ENCODE measurements around the gene PAFAH1B2. TPM values are rescaled to one million over a fixed set of nuclear protein-coding genes. Genes with fewer than 3 reads are reported as not detected.

The PAFAH1B2 gene
- total and polyA plus RNA-seq, 2 donors (not counting 3 experiments of a cell fraction or from before 2014, with no cell fraction given), result 34.2 to 128 TPM

GRCh38 chr11:117107701-117108590, 36.1 kb upstream of the PAFAH1B2 start:
- dilution Hi-C loops (cut with MboI; ENCODE audit: extremely low pct_ligation_motif_present, low sequenced_read_pairs) (no loop called here), intact Hi-C loops (cut with micrococcal nuclease) (loop anchor here (2.0 kb wide), 1 partner anchor 119 kb away; no protein-coding TSS in a partner anchor)
- Histone ChIP-seq H3K9me3 (replicated peaks; ENCODE audit: control insufficient read depth, insufficient read depth, low read length) (no peaks in the 10 kb centered on the region), H3K36me3 (ENCODE audit: control insufficient read depth in 2 of 2, extremely low read depth in 1 of 2, insufficient read depth in 2 of 2, low read length in 2 of 2) (no peaks in the 10 kb centered on the region), H3K4me1 (ENCODE audit: control insufficient read depth, extremely low read depth, insufficient read depth, low read length) (no peaks in the 10 kb centered on the region), H3K27ac (ENCODE audit: insufficient read depth, low read depth, low read length) (no peak overlapping the region), H3K9ac (replicated peaks; ENCODE audit: extremely low read depth, insufficient read depth, low read length) (no peak overlapping the region), H3K9me1 (replicated peaks; ENCODE audit: control insufficient read depth, extremely low read depth, insufficient read depth, low read length) (no peaks in the 10 kb centered on the region), H3K4me2 (ENCODE audit: insufficient read depth, low read length) (no peak overlapping the region), H3K27me3 (ENCODE audit: control insufficient read depth in 2 of 2, insufficient read depth in 2 of 2, low read length in 2 of 2) (no peaks in the 10 kb centered on the region), H3K79me2 (ENCODE audit: control insufficient read depth, insufficient read depth, low read length) (no peaks in the 10 kb centered on the region), H4K20me1 (replicated peaks; ENCODE audit: control insufficient read depth, extremely low read depth, insufficient read depth, low read length) (no peaks in the 10 kb centered on the region), H2AFZ (ENCODE audit: low read depth, low read length) (no peak overlapping the region), H3K4me3 (replicated peaks in 1 of 3; ENCODE audit: insufficient read depth in 1 of 3, low read depth in 1 of 3, low read length in 3 of 3) (no peak overlapping the region)
- BruUV-seq (replicated peaks), result no TSS peak
- FAIRE-seq, result no peak
- CTCF ChIA-PET, result interaction anchor here (2.0 to 8.5 kb wide), 3 partner anchors 10 to 319 kb away, joined by 4 to 210 read pairs (median 22); partner anchors contain the start of genes APOA5, SIK3 and ZPR1
- POLR2A ChIA-PET, result no interaction called here
- TF ChIP-seq EZH2 (IDR thresholded peaks at IDR 0.05; ENCODE audit: borderline replicate concordance, low read depth, low read length, severe bottlenecking) (no peak), POLR2A (IDR thresholded peaks at IDR 0.05; ENCODE audit: low read depth, low read length) (no peak), CTCF (IDR thresholded peaks at IDR 0.05; ENCODE audit: extremely low read depth in 1 of 2, insufficient read depth in 1 of 2, low read depth in 1 of 2, low read length in 2 of 2) (no peak), GATA2 (IDR thresholded peaks at IDR 0.05; ENCODE audit: insufficient read depth, insufficient read length, low read depth, low read length) (no peak), MYC (IDR thresholded peaks at IDR 0.05; ENCODE audit: low read depth, low read length) (no peak), FOS (IDR thresholded peaks at IDR 0.05; ENCODE audit: borderline replicate concordance, insufficient read depth, low read length) (no peak), JUN (IDR thresholded peaks at IDR 0.05; ENCODE audit: borderline replicate concordance, insufficient read depth, insufficient read length, low read depth) (no peak), POLR2AphosphoS5 (IDR thresholded peaks at IDR 0.05; ENCODE audit: insufficient read depth, low read depth, low read length) (no peak)
- TF ChIP-seq, protein P1, sequence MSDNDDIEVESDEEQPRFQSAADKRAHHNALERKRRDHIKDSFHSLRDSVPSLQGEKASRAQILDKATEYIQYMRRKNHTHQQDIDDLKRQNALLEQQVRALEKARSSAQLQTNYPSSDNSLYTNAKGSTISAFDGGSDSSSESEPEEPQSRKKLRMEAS (IDR thresholded peaks at IDR 0.05; ENCODE audit: insufficient read depth, insufficient read length), result no peak
- no peak for DNase-seq (ENCODE audit: low read depth, low spot score)

Measured in endothelial cell of umbilical vein (primary cell).